SU-DHL-6 (cell line): ENCODE measurements around the gene SUCLG2.
"Not testable (repeated sequence)": the region's sequence is repeated elsewhere in the genome, so short reads cannot be mapped to it uniquely, and the experiment has no call there.

ENCODE experiments used
- H2AFZ ChIP-seq: fragments of 200-600 bp; sonication (generic); 2 replicates; pipeline ENCODE4 v1.6.1; 2014; ENCODE audit warnings: low read depth, mild to moderate bottlenecking, moderate library complexity, mixed read lengths, antibody characterized with exemption, low read length; ENCODE audit not compliant: severe bottlenecking
- H3F3A ChIP-seq: fragments of 200-600 bp; shearing (Covaris generic); 2 replicates; pipeline ENCODE4 v1.6.0; 2016; ENCODE audit warnings: antibody characterized with exemption, mild to moderate bottlenecking; ENCODE audit not compliant: insufficient read depth
- H3K27ac ChIP-seq: fragments of 200-600 bp; sonication (generic); 2 replicates; pipeline ENCODE4 v1.5.1; 2016; ENCODE audit warnings: low read depth, mild to moderate bottlenecking, low read length, moderate library complexity, mixed read lengths
- H3K27me3 ChIP-seq: fragments of 200-600 bp; sonication (generic), shearing (Covaris generic); 2 replicates; pipeline ENCODE4 v1.6.0; 2014; ENCODE audit warnings: mild to moderate bottlenecking, low read length
- H3K36me3 ChIP-seq: fragments of 200-600 bp; sonication (generic); 2 replicates; pipeline ENCODE4 v1.6.1; 2014; ENCODE audit warnings: mild to moderate bottlenecking, low read length, mixed read lengths
- H3K4me2 ChIP-seq: fragments of 300-600, 200-600 bp; shearing (Covaris generic), sonication (generic); 2 replicates; pipeline ENCODE4 v1.6.0; 2014; ENCODE audit warnings: low read length, low read depth, mild to moderate bottlenecking; ENCODE audit not compliant: poor library complexity, severe bottlenecking
- H3K4me3 ChIP-seq: fragments of 200-600 bp; sonication (generic); 2 replicates; pipeline ENCODE4 v1.5.1; 2014; ENCODE audit warnings: antibody characterized with exemption, low read length, mild to moderate bottlenecking, mixed read lengths; ENCODE audit not compliant: insufficient read depth, poor library complexity, severe bottlenecking
- H3K79me2 ChIP-seq: fragments of 200-600 bp; sonication (generic); 2 replicates; pipeline ENCODE4 v1.6.1; 2014; ENCODE audit warnings: mild to moderate bottlenecking, low read length, moderate library complexity; ENCODE audit not compliant: insufficient read depth
- H3K9ac ChIP-seq: fragments of 200-600 bp; sonication (generic); 2 replicates; pipeline ENCODE4 v1.7.0; 2014; ENCODE audit warnings: mild to moderate bottlenecking, low read length
- H3K9me2 ChIP-seq: fragments of 200-600 bp; sonication (generic); replicated peaks from 2 replicates; pipeline ENCODE4 v1.6.1; 2014; ENCODE audit warnings: low read length; ENCODE audit not compliant: insufficient read depth
- H3K9me3 ChIP-seq: fragments of 200-600 bp; sonication (generic); 2 replicates; pipeline ENCODE4 v1.6.1; 2014; ENCODE audit warnings: low read length, mixed read lengths; ENCODE audit not compliant: insufficient read depth
- H4K20me1 ChIP-seq: fragments of 200-600 bp; sonication (generic); 2 replicates; pipeline ENCODE4 v1.6.1; 2014; ENCODE audit warnings: low read depth, mild to moderate bottlenecking, antibody characterized with exemption, low read length, moderate library complexity, mixed read lengths
- EZH2phosphoT487 ChIP-seq: fragments of 200-600 bp; sonication (generic), shearing (Covaris generic); conservative IDR thresholded peaks from 2 replicates; pipeline ENCODE4 v1.6.1; 2018; ENCODE audit warnings: mild to moderate bottlenecking, antibody characterized with exemption, low read length, moderate library complexity, mixed read lengths
- TF ChIP-seq, protein P1 (sequence below): fragments of 200-600 bp; sonication (generic); IDR thresholded peaks from one replicate; pipeline ENCODE4 v1.5.1; 2017; ENCODE audit warnings: antibody characterized with exemption, mild to moderate bottlenecking, low read length, moderate library complexity; ENCODE audit not compliant: insufficient read depth, poor library complexity, severe bottlenecking

SUCLG2 gene

DNA sequence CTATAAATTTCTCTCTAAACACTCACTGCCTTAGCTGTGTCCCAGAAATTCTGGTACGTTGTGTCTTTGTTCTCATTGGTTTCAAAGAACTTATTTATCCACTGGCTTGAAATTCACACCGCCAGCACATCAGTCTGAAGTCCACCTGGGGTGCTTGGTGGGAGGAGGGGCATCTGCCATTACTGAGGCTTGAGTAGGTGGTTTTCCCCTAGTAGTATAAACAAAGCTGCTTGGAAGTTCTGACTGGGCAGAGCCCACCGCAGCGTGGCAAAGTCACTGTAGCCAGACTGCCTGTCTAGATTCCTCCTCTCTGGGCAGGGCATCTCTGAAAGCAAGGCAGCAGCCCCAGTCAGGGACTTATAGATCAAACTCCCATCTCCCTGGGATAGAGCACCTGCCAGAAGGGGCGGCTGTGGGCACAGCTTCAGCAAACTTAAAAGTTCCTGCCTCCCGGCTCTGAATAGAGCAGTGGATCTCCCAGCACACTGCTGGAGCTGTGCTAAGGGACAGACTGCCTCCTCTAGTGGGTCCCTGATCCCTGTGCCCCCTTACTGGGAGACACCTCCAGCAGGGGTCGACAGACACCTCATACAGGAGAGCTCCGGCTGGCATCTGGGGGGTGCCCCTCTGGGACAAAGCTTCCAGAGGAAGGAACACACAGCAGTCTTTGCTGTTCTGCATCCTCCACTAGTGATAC, 114.1 kb downstream of the SUCLG2 start:
- Histone ChIP-seq H4K20me1 (no peaks in the 10 kb centered on the region), H3K79me2 (no peaks in the 10 kb centered on the region), H3K36me3 (no peaks in the 10 kb centered on the region), H3F3A (no peaks in the 10 kb centered on the region), H3K27ac (no peak overlapping the region), H2AFZ (no peak overlapping the region), H3K4me3 (no peak overlapping the region), H3K4me2 (no peak overlapping the region), H3K9me2 (no peaks in the 10 kb centered on the region), H3K9ac (no peak overlapping the region), H3K9me3 (no peaks in the 10 kb centered on the region), H3K27me3 (no peaks in the 10 kb centered on the region)
- TF ChIP-seq, protein P1, sequence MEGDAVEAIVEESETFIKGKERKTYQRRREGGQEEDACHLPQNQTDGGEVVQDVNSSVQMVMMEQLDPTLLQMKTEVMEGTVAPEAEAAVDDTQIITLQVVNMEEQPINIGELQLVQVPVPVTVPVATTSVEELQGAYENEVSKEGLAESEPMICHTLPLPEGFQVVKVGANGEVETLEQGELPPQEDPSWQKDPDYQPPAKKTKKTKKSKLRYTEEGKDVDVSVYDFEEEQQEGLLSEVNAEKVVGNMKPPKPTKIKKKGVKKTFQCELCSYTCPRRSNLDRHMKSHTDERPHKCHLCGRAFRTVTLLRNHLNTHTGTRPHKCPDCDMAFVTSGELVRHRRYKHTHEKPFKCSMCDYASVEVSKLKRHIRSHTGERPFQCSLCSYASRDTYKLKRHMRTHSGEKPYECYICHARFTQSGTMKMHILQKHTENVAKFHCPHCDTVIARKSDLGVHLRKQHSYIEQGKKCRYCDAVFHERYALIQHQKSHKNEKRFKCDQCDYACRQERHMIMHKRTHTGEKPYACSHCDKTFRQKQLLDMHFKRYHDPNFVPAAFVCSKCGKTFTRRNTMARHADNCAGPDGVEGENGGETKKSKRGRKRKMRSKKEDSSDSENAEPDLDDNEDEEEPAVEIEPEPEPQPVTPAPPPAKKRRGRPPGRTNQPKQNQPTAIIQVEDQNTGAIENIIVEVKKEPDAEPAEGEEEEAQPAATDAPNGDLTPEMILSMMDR: no peak
- no peak for TF ChIP-seq EZH2phosphoT487

DNA sequence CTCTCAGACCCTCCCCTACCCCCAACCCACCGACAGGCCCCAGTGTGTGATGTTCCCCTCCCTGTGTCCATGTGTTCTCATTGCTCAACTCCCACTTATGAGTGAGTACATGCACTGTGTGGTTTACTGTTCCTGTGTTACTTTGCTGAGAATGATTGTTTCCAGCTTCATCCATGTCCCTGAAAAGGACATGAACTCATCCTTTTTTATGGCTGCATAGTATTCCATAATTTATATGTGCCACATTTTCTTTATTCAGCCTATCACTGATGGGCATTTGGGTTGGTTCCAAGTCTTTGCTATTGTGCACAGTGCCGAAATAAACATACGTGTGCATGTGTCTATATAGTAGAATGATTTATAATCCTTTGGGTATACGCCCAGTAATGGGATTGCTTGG, 117.2 kb downstream of the SUCLG2 start:
- not testable (repeated sequence) for H3K4me3 ChIP-seq, H3K36me3 ChIP-seq, H3K9me3 ChIP-seq, H3K79me2 ChIP-seq, H4K20me1 ChIP-seq, H2AFZ ChIP-seq, H3K9ac ChIP-seq, H3F3A ChIP-seq, H3K9me2 ChIP-seq, H3K27me3 ChIP-seq, H3K4me2 ChIP-seq, H3K27ac ChIP-seq

DNA sequence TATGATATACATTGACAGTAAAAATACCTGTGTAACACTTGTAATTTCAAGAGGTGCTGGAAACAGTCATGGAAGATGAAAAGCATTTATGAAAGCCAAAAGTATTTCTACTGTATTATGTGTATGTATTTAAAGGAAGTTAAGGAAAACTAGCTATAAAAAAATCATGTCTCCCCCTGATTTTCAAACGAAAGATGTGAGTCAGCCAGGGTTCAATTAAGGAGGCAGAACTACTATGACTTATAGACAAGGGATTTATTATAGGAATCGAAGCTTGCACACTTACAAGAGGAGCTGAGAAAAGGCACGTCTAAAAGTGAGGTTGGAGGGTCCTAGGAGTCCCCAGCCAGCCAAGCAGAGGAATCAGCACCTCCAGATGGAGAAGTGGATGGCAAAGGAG, 119.4 kb downstream of the SUCLG2 start:
- no peak overlapping the region for H2AFZ ChIP-seq
- no peaks in the 10 kb centered on the region for H3F3A ChIP-seq
- H3K79me2 ChIP-seq: peaks cover 4% of the 10 kb centered on the region; the same call in 1 of the 2 replicates
- no peaks in the 10 kb centered on the region for H3K36me3 ChIP-seq
- TF ChIP-seq, protein P1: no peak
- no peak for TF ChIP-seq EZH2phosphoT487
- H4K20me1 ChIP-seq: no peaks in the 10 kb centered on the region
- H3K9ac ChIP-seq: no peak overlapping the region
- no peaks in the 10 kb centered on the region for H3K9me3 ChIP-seq
- H3K9me2 ChIP-seq: no peaks in the 10 kb centered on the region
- no peak overlapping the region for H3K27ac ChIP-seq
- H3K4me2 ChIP-seq: no peak overlapping the region
- H3K4me3 ChIP-seq: no peak overlapping the region
- H3K27me3 ChIP-seq: no peaks in the 10 kb centered on the region

DNA sequence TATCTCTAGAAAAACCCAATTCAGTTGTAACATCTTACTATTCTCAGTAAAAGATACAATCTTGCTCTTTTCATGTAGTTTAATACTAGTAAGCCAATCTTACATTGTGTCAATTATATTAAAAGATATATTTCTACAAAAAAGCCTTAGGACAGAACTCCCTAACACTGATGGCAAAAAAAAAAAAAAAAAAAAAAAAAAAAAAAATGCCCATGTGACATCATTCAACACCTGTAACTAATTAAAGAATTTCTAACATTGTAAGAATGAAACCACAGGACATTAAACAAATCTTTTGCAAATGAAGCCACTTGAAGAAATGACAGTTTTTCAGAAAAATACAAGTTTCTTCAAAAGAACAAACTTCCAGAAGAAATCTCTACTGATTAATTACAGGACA, 119.8 kb downstream of the SUCLG2 start:
- Histone ChIP-seq H3K9me2 (no peaks in the 10 kb centered on the region), H3K4me2 (no peak overlapping the region), H3K9ac (no peak overlapping the region), H3K9me3 (no peaks in the 10 kb centered on the region), H3F3A (no peaks in the 10 kb centered on the region), H3K36me3 (no peaks in the 10 kb centered on the region), H3K27ac (no peak overlapping the region), H2AFZ (no peak overlapping the region), H3K4me3 (no peak overlapping the region), H4K20me1 (no peaks in the 10 kb centered on the region), H3K79me2 (peaks cover 4% of the 10 kb centered on the region; the same call in 1 of the 2 replicates), H3K27me3 (no peaks in the 10 kb centered on the region)
- no peak for TF ChIP-seq EZH2phosphoT487
